ENCODE data around the gene MED10.
"Not testable (repeated sequence)": the region's sequence is repeated elsewhere in the genome, so short reads cannot be mapped to it uniquely, and the experiment has no call there.

Gene MED10

DNA sequence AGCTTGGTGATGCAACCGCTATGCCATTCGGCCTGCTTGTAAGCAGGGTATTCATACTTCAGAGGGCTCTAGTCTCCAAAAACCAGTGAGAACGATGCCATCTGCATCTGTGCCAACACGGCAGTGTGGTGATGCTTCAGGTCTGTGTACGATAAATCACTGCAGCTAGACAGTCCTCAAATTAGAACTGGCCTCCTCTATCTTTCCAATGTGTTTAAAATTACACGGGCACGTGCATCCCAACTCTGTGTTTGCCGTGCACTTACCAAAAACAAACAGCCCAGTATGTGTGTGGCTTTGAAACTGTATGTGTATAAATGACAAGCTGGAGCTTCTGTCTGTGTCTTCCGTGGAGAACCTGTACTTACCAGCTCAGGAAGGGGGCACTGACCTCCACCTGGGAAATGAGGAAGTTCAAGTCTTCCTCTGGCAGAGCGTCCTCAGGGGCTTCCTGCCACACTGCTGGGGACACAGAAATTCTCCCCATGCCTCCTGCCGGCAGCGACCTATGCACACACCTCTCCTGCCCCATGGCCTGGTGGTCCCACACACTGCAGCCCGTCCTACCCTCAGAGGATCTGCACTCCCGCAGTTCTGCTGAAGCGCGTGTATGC lies 12.3 kb downstream of the MED10 start:
- no peak for FAIRE-seq

DNA sequence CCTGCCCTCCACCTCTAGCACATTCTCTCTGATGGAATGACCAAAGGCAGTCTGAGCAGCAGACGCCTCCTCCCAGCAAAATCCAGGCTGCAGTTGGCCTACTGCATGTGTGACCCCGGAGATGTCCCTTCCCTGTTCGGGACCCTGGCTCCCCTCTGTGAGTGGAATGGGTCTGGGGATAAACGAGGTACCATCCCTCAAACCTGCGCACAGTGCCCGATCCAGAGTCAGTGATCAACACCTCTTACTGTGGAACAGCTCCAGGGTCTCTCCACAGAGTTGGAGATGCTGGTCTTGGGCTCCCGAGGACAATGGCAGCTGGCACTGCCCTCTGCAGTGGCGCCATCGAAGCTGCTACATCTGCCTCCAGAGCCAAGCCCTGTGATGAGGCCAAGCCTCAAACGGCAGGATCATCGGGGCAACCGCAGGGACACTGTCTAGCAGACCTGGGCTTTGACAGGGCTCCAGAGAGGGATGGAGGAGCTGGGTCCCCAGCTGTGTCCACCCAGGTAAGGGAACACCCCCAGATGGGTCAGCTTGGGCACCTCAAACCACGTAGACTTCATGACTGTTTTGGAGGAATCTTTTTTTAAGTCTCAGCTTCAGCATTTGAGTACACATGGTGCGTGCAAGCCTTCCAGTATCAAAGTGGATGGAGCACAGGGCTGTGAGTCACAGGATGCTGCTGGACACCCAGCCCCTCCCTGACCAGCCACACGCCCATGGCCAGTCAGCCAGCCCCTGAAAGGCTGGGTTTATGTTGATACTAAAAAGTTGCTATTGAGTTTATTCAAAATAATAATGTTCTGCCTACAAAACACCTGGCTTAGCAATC lies 13.0 kb downstream of the MED10 start:
- DNase-seq (ENCODE audit: insufficient read length, low spot score) (no peak), FAIRE-seq (no peak)
- TF ChIP-seq TAF1 (IDR thresholded peaks at IDR 0.05; ENCODE audit: low read depth, low read length) (no peak), POLR2A (IDR thresholded peaks at IDR 0.05; ENCODE audit: low read depth, low read length) (no peak)

More for the DNA sequence above, 12.3 kb downstream of the MED10 start:
- TF ChIP-seq POLR2AphosphoS5 (IDR thresholded peaks at IDR 0.05; ENCODE audit: low read depth, low read length), result no peak
- no peak for TF ChIP-seq PAX5 (IDR thresholded peaks at IDR 0.05; ENCODE audit: insufficient read depth, low read length, severe bottlenecking)
- no peak for TF ChIP-seq TAF1 (IDR thresholded peaks at IDR 0.05; ENCODE audit: low read depth, low read length)
- TF ChIP-seq SPI1 (IDR thresholded peaks at IDR 0.05; ENCODE audit: low read depth, low read length), result no peak
- no peak for TF ChIP-seq POLR2A (IDR thresholded peaks at IDR 0.05; ENCODE audit: low read depth, low read length)
- no peak for TF ChIP-seq POU2F2 (IDR thresholded peaks at IDR 0.05; ENCODE audit: low read depth, low read length)
- DNase-seq (ENCODE audit: insufficient read length, low spot score), result no peak

DNA sequence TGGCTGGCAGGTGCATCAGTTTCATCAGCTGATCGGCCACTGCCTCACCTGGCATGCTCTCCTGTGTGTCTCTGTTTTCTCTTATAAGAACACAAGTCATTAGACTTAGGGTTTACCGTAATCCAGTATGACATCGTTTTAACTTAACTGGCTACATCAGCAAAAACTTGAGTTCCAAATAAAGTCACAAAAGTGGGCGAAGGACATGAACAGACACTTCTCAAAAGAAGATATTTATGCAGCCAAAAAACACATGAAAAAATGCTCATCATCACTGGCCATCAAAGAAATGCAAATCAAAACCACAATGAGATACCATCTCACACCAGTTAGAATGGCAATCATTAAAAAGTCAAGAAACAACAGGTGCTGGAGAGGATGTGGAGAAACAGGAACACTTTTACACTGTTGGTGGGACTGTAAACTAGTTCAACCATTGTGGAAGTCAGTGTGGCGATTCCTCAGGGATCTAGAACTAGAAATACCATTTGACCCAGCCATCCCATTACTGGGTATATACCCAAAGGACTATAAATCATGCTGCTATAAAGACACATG lies 14.8 kb downstream of the MED10 start:
- not testable (repeated sequence) for FAIRE-seq; DNase-seq (ENCODE audit: insufficient read length, low spot score)

DNA sequence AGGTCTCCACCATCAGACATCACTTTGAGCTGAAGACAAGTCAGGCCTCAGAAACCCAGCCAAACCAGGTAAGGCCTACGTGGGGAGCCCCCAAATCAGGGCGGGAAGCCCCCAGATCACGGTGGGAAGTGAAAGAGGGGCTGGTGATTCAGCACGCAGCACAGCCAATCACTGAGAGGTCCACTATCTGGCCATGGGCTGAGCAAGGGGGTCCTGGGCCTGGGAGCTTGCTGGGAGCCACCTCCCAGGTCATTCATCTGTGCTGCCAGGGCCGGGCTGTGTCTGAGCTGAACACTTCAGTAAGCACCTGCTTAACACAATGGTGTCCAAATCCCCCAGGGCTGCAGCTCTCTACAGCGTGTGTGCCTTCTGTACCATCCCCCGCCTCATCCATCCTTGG lies 15.5 kb downstream of the MED10 start:
- TF ChIP-seq POLR2AphosphoS5 (IDR thresholded peaks at IDR 0.05; ENCODE audit: low read depth, low read length) (no peak), SPI1 (IDR thresholded peaks at IDR 0.05; ENCODE audit: low read depth, low read length) (no peak), POLR2A (IDR thresholded peaks at IDR 0.05; ENCODE audit: low read depth, low read length) (no peak), PAX5 (IDR thresholded peaks at IDR 0.05; ENCODE audit: insufficient read depth, low read length, severe bottlenecking) (no peak), TAF1 (IDR thresholded peaks at IDR 0.05; ENCODE audit: low read depth, low read length) (no peak), POU2F2 (IDR thresholded peaks at IDR 0.05; ENCODE audit: low read depth, low read length) (no peak)
- FAIRE-seq (no peak), DNase-seq (ENCODE audit: insufficient read length, low spot score) (no peak)

DNA sequence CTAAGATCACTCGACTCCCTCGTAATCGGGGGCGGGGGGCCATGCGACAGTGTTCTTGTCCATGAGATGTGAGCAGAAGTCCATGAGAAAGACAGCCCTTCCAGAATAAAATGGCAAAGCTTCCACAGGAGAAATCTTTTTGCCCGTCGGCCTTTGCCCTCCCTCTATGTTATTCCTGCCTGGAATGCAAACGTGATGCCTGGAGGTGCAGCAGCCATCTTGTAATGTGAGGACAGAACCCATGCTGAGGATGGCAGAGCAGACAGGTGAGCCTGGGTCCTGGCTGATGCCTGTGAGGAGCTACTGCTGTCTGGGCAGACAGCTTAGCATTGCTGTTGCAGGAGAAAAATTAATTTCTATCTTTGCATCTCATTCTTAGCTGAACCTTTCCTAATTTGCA lies 17.2 kb downstream of the MED10 start:
- no peak for TF ChIP-seq TAF1 (IDR thresholded peaks at IDR 0.05; ENCODE audit: low read depth, low read length)
- no peak for TF ChIP-seq POU2F2 (IDR thresholded peaks at IDR 0.05; ENCODE audit: low read depth, low read length)
- TF ChIP-seq POLR2A (IDR thresholded peaks at IDR 0.05; ENCODE audit: low read depth, low read length), result no peak
- no peak for TF ChIP-seq SPI1 (IDR thresholded peaks at IDR 0.05; ENCODE audit: low read depth, low read length)
- no peak for TF ChIP-seq PAX5 (IDR thresholded peaks at IDR 0.05; ENCODE audit: insufficient read depth, low read length, severe bottlenecking)
- no peak for TF ChIP-seq POLR2AphosphoS5 (IDR thresholded peaks at IDR 0.05; ENCODE audit: low read depth, low read length)
- DNase-seq (ENCODE audit: insufficient read length, low spot score) (no peak), FAIRE-seq (no peak)

DNA sequence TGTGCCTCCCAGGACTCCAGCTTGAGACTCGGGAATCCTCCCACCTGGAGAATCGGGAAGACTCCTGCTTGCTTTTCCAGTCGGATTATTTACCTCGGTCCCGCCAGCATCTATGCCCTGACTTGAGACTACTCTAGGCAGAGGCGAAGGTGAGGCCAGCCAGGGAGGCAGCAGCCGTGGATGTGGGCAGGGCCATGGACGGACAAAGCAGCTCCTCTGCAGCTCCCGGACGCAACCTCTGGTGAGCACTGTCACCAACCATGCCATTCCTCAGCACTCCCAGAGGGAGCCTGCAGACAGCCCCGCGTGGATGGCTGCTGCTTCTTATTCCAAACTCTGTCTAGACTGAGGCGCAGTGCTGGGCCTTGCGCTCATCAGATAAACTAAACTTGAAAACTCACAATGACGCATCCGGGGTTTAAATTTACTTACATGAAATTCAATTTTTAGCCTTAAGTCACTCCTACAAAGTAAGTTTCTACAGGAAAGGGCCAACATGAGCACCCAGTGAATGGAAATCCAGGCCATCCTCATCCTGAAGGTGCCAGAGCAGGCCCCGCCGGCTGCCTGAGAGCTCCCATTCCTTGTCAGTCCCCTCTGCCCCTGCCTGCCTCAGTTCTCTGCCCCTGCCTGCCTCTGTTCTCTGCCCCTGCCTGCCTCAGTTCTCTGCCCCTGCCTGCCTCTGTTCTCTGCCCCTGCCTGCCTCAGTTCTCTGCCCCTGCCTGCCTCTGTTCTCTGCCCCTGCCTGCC lies 17.8 kb downstream of the MED10 start:
- DNase-seq (ENCODE audit: insufficient read length, low spot score) (no peak), FAIRE-seq (no peak)
- TF ChIP-seq PAX5 (IDR thresholded peaks at IDR 0.05; ENCODE audit: insufficient read depth, low read length, severe bottlenecking) (no peak), POLR2AphosphoS5 (IDR thresholded peaks at IDR 0.05; ENCODE audit: low read depth, low read length) (no peak), POLR2A (IDR thresholded peaks at IDR 0.05; ENCODE audit: low read depth, low read length) (no peak), POU2F2 (IDR thresholded peaks at IDR 0.05; ENCODE audit: low read depth, low read length) (no peak), TAF1 (IDR thresholded peaks at IDR 0.05; ENCODE audit: low read depth, low read length) (no peak), SPI1 (IDR thresholded peaks at IDR 0.05; ENCODE audit: low read depth, low read length) (no peak)

DNA sequence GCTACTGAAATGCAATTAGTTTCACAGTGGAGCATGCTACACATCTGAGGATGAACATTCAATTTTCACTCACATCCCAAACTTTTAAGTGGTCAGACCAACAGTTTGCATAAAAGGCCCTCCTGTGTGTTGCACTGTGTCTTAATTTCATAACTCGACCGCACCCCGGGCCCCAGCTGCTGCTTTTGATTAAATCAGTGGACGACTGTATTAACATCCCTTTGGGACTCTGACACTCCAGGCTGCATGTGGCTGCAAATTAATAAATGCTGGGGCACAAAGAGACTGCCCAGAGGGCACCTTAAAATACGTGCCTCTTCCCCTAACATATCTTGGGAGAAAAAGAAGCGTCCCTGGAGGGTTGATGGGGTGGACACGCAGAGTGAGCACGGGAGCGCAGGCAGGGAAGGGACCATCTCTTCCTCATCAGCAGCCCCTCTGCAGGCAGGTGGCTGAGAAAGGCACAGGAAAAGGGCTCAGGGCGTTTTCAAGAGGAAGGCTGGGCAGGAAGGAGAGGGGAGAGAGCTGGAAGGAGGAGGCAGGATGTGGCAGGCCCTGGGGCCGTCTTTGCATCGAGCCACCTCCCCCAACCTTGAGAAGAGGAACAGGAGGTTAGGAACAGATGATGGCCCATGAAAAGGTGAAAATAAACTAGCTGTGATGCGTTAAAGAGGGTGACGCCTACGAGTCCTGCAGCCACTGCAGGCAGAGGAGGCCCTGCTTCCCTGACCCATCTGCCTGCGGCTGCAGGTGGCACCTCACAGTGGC lies 18.6 kb downstream of the MED10 start:
- DNase-seq (ENCODE audit: insufficient read length, low spot score) (peak; percentile 32), FAIRE-seq (peak; percentile 64)
- no peak for TF ChIP-seq POLR2A (IDR thresholded peaks at IDR 0.05; ENCODE audit: low read depth, low read length)
- no peak for TF ChIP-seq PAX5 (IDR thresholded peaks at IDR 0.05; ENCODE audit: insufficient read depth, low read length, severe bottlenecking)
- no peak for TF ChIP-seq POLR2AphosphoS5 (IDR thresholded peaks at IDR 0.05; ENCODE audit: low read depth, low read length)
- no peak for TF ChIP-seq POU2F2 (IDR thresholded peaks at IDR 0.05; ENCODE audit: low read depth, low read length)
- no peak for TF ChIP-seq TAF1 (IDR thresholded peaks at IDR 0.05; ENCODE audit: low read depth, low read length)
- 0 out of 2 replicates have a peak, but pooled peaks have one; percentile 21 for TF ChIP-seq SPI1 (IDR thresholded peaks at IDR 0.05; ENCODE audit: low read depth, low read length)

DNA sequence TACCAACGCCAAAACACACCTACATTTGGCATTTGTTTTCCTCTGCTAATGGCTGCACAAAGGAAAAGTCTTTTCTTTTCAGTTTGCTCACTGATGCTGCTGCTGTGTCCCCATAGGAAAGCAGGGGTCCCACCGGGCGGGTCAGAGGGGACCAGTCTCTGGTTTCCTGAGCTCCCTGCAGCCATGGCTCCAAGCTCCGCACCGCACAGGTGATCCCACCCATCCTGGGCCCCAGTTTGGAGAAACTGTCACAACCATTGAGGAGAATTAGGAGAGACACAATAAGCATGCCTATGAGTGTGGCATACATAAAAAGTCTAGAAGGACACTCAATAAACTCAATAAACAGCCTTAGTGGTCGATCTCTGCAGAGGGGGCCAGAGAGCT lies 19.9 kb downstream of the MED10 start:
- TF ChIP-seq PAX5 (IDR thresholded peaks at IDR 0.05; ENCODE audit: insufficient read depth, low read length, severe bottlenecking) (no peak), POLR2A (IDR thresholded peaks at IDR 0.05; ENCODE audit: low read depth, low read length) (no peak), TAF1 (IDR thresholded peaks at IDR 0.05; ENCODE audit: low read depth, low read length) (no peak), POLR2AphosphoS5 (IDR thresholded peaks at IDR 0.05; ENCODE audit: low read depth, low read length) (no peak), SPI1 (IDR thresholded peaks at IDR 0.05; ENCODE audit: low read depth, low read length) (no peak), POU2F2 (IDR thresholded peaks at IDR 0.05; ENCODE audit: low read depth, low read length) (no peak)
- FAIRE-seq, result no peak
- no peak for DNase-seq (ENCODE audit: insufficient read length, low spot score)

DNA sequence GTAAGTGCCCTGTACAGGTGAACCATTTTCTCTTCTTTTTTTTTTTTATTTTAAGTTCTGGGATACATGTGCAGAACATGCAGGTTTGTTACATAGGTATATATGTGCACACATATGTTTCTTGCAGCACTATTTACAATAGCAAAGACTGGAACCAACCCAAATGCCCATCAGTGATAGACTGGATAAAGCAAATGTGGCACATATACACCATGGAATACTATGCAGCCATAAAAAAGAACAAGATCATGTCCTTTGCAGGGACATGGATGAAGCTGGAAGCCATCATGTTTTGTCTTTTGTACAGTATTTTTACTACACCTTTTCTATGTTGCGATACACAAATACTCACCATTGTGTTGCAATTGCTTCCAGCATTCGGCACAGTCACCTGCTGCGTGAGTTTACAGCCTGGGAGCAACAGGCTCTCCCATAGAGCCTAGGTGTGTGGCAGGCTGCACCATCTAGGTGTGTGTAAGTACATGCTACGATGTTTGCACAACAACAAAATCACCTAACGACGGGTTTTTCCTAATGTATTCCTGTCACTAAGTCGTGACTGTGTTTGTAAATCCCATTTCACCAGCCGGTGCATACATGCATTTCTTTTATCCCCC lies 20.4 kb downstream of the MED10 start:
- not testable (repeated sequence) for FAIRE-seq; DNase-seq (ENCODE audit: insufficient read length, low spot score)
